Trophoblast cell (in vitro differentiated cells and primary cell): ENCODE data around the gene GPSM1.
"Not testable (repeated sequence)": the region's sequence is repeated elsewhere in the genome, so short reads cannot be mapped to it uniquely, and the experiment has no call there.

Experiments
- DNase-seq, 2 donors: peaks; one replicate each; pipeline ENCODE4 v3.0.0-alpha.2; 2016
- H2AFZ ChIP-seq: 2 replicates; pipeline ENCODE4 v1.6.1; 2013; ENCODE audit warnings: low read length, moderate library complexity, mild to moderate bottlenecking; ENCODE audit not compliant: insufficient read depth, poor library complexity
- H2AK5ac ChIP-seq: 2 replicates; pipeline ENCODE4 v1.6.1; 2013; ENCODE audit warnings: mild to moderate bottlenecking, low read length
- H2BK120ac ChIP-seq: 2 replicates; pipeline ENCODE4 v1.6.1; 2013; ENCODE audit warnings: low read length, mild to moderate bottlenecking, moderate library complexity; ENCODE audit not compliant: insufficient read depth, poor library complexity
- H2BK12ac ChIP-seq: 2 replicates; pipeline ENCODE4 v1.6.1; 2013; ENCODE audit warnings: mild to moderate bottlenecking, low read length, moderate library complexity
- H2BK5ac ChIP-seq: 2 replicates; pipeline ENCODE4 v1.6.1; 2013; ENCODE audit warnings: low read length, low read depth, moderate library complexity, mild to moderate bottlenecking; ENCODE audit not compliant: poor library complexity
- H3K14ac ChIP-seq: 2 replicates; pipeline ENCODE4 v1.6.1; 2013; ENCODE audit warnings: mild to moderate bottlenecking, low read length
- H3K18ac ChIP-seq: 2 replicates; pipeline ENCODE4 v1.6.1; 2013; ENCODE audit warnings: mild to moderate bottlenecking, low read length
- H3K23ac ChIP-seq: 2 replicates; pipeline ENCODE4 v1.6.1; 2013; ENCODE audit warnings: low read length
- H3K27ac ChIP-seq: 2 replicates; pipeline ENCODE4 v1.5.1; 2013; ENCODE audit warnings: low read depth, mild to moderate bottlenecking, inconsistent platforms, low read length, moderate library complexity
- H3K27me3 ChIP-seq: 2 replicates; pipeline ENCODE4 v1.6.1; 2013; ENCODE audit warnings: inconsistent platforms, mild to moderate bottlenecking, low read length, moderate library complexity; ENCODE audit not compliant: insufficient read depth
- H3K36me3 ChIP-seq, 2 experiments: 1 replicate in 1 of 2; 2 replicates in 1 of 2; pipeline ENCODE4 v1.6.1; 2013; ENCODE audit warnings: low read length in 2 of 2, mild to moderate bottlenecking in 2 of 2, moderate library complexity in 1 of 2; ENCODE audit not compliant: insufficient read depth in 2 of 2, control insufficient read depth in 1 of 2
- H3K4ac ChIP-seq: 2 replicates; pipeline ENCODE4 v1.6.1; 2013; ENCODE audit warnings: low read depth, mild to moderate bottlenecking, low read length, moderate library complexity
- H3K4me1 ChIP-seq, 2 experiments: 1 replicate in 1 of 2; 2 replicates in 1 of 2; pipeline ENCODE4 v1.6.1; 2013; ENCODE audit warnings: low read length in 2 of 2, mild to moderate bottlenecking in 2 of 2, moderate library complexity in 1 of 2; ENCODE audit not compliant: insufficient read depth in 2 of 2, control insufficient read depth in 1 of 2
- H3K4me2 ChIP-seq: 2 replicates; pipeline ENCODE4 v1.6.1; 2013; ENCODE audit warnings: inconsistent platforms, mild to moderate bottlenecking, low read length, moderate library complexity
- H3K4me3 ChIP-seq: 2 replicates; pipeline ENCODE4 v1.5.1; 2013; ENCODE audit warnings: mild to moderate bottlenecking, low read depth, low read length, inconsistent platforms
- H3K79me1 ChIP-seq: one replicate; pipeline ENCODE4 v1.6.1; 2013; ENCODE audit warnings: low read length
- H3K79me2 ChIP-seq: 2 replicates; pipeline ENCODE4 v1.6.1; 2013; ENCODE audit warnings: low read length, mild to moderate bottlenecking; ENCODE audit not compliant: control insufficient read depth, insufficient read depth, poor library complexity
- H3K9ac ChIP-seq: 2 replicates; pipeline ENCODE4 v1.6.1; 2013; ENCODE audit warnings: mild to moderate bottlenecking, low read length
- H3K9me3 ChIP-seq: 2 replicates; pipeline ENCODE4 v1.6.1; 2013; ENCODE audit warnings: low read depth, mild to moderate bottlenecking, control low read depth, inconsistent platforms, low read length; ENCODE audit not compliant: insufficient read depth
- H4K12ac ChIP-seq: 2 replicates; pipeline ENCODE4 v1.6.1; 2013; ENCODE audit warnings: low read depth, mild to moderate bottlenecking, low read length, moderate library complexity
- H4K8ac ChIP-seq: 2 replicates; pipeline ENCODE4 v1.6.1; 2013; ENCODE audit warnings: low read depth, mild to moderate bottlenecking, low read length, moderate library complexity
- H4K91ac ChIP-seq: one replicate; pipeline ENCODE4 v1.6.1; 2013; ENCODE audit warnings: low read depth, mild to moderate bottlenecking, low read length, moderate library complexity
- WGBS: extraction: QIAGEN DNeasy Blood & Tissue Kit; methylation state at CpG from one replicate; pipeline ENCODE4 v1.1.7; 2013; ENCODE audit warnings: missing lambda C conversion rate; ENCODE audit not compliant: insufficient read length, insufficient coverage; ENCODE audit errors: extremely low coverage; 5-methylcytosine and 5-hydroxymethylcytosine counted together

GPSM1 gene

GRCh38 chr9:136351252-136351800, 24.0 kb downstream of the GPSM1 start:
- no peak for DNase-seq
- Histone ChIP-seq H2BK5ac (no peak overlapping the region), H3K4ac (no peak overlapping the region), H3K27me3 (no peaks in the 10 kb centered on the region), H2AK5ac (no peak overlapping the region), H4K8ac (no peak overlapping the region), H3K4me2 (no peak overlapping the region), H3K18ac (no peak overlapping the region), H3K36me3 (peaks cover 5 to 10% of the 10 kb centered on the region in 2 experiments), H3K79me1 (no peaks in the 10 kb centered on the region), H3K4me3 (no peak overlapping the region), H3K14ac (no peak overlapping the region), H3K9ac (no peak overlapping the region), H4K91ac (no peak overlapping the region), H3K23ac (no peak overlapping the region), H2BK120ac (no peak overlapping the region), H3K27ac (no peak overlapping the region), H2AFZ (no peak overlapping the region), H3K4me1 (peaks cover under 1% of the 10 kb centered on the region in 2 experiments), H2BK12ac (no peak overlapping the region), H4K12ac (no peak overlapping the region), H3K79me2 (no peaks in the 10 kb centered on the region), H3K9me3 (no peaks in the 10 kb centered on the region)
- no CpG with 5 or more reads among the region's 11 CpGs for WGBS

- not testable (repeated sequence) for H4K91ac ChIP-seq, H3K4me2 ChIP-seq, H3K79me1 ChIP-seq, H3K27ac ChIP-seq, H3K79me2 ChIP-seq, H2BK120ac ChIP-seq, H2BK12ac ChIP-seq, H3K9ac ChIP-seq, H2BK5ac ChIP-seq, H2AFZ ChIP-seq, H3K4me3 ChIP-seq, H3K18ac ChIP-seq, H3K27me3 ChIP-seq, H3K4ac ChIP-seq, H3K4me1 ChIP-seq, H3K14ac ChIP-seq, H4K8ac ChIP-seq, H3K9me3 ChIP-seq, H2AK5ac ChIP-seq, H3K23ac ChIP-seq, H4K12ac ChIP-seq
- peak; percentile 65 to 87 for DNase-seq
- no CpG with 5 or more reads among the region's 24 CpGs for WGBS
- H3K36me3 ChIP-seq: peaks cover 10 to 16% of the 10 kb centered on the region in 2 experiments
Observed at GRCh38 chr9:136351868-136352267, 24.5 kb downstream of the GPSM1 start.

- no peak overlapping the region for H2BK12ac ChIP-seq
- WGBS: no CpG with 5 or more reads among the region's 16 CpGs
- H2AK5ac ChIP-seq: no peak overlapping the region
Observed at GRCh38 chr9:136352682-136353081, 25.3 kb downstream of the GPSM1 start.

GRCh38 chr9:136353088-136353487, 25.7 kb downstream of the GPSM1 start:
- Histone ChIP-seq H3K4ac (no peak overlapping the region), H4K12ac (no peak overlapping the region), H3K4me3 (peak overlapping the region; percentile 35), H4K8ac (no peak overlapping the region), H3K79me2 (no peaks in the 10 kb centered on the region), H3K27ac (no peak overlapping the region), H3K9me3 (no peaks in the 10 kb centered on the region), H3K9ac (no peak overlapping the region), H3K14ac (no peak overlapping the region), H2BK5ac (no peak overlapping the region), H3K27me3 (no peaks in the 10 kb centered on the region), H2BK12ac (no peak overlapping the region), H3K18ac (no peak overlapping the region), H3K23ac (no peak overlapping the region), H4K91ac (no peak overlapping the region), H2AK5ac (no peak overlapping the region), H3K4me1 (no peaks in the 10 kb centered on the region), H3K4me2 (no peak overlapping the region), H2AFZ (no peak overlapping the region), H3K79me1 (no peaks in the 10 kb centered on the region), H2BK120ac (no peak overlapping the region), H3K36me3 (peaks cover 22 to 28% of the 10 kb centered on the region in 2 experiments)
- no CpG with 5 or more reads among the region's 11 CpGs for WGBS
- DNase-seq: no peak

More at GRCh38 chr9:136352682-136353081, 25.3 kb downstream of the GPSM1 start:
- H2AFZ ChIP-seq: no peak overlapping the region
- no peak overlapping the region for H3K18ac ChIP-seq
- no peak overlapping the region for H2BK5ac ChIP-seq
- H3K79me2 ChIP-seq: no peaks in the 10 kb centered on the region
- no peaks in the 10 kb centered on the region for H3K9me3 ChIP-seq
- H3K27me3 ChIP-seq: no peaks in the 10 kb centered on the region
- no peak overlapping the region for H4K12ac ChIP-seq
- no peak overlapping the region for H3K9ac ChIP-seq
- no peak overlapping the region for H3K4me2 ChIP-seq
- H3K79me1 ChIP-seq: no peaks in the 10 kb centered on the region
- DNase-seq: no peak
- H3K4ac ChIP-seq: no peak overlapping the region
- no peaks in the 10 kb centered on the region for H3K4me1 ChIP-seq
- H3K23ac ChIP-seq: no peak overlapping the region
- peaks cover 18 to 24% of the 10 kb centered on the region in 2 experiments for H3K36me3 ChIP-seq
- peak overlapping the region; percentile 35 for H3K4me3 ChIP-seq
- no peak overlapping the region for H4K8ac ChIP-seq
- no peak overlapping the region for H4K91ac ChIP-seq
- H3K14ac ChIP-seq: no peak overlapping the region
- H2BK120ac ChIP-seq: no peak overlapping the region
- H3K27ac ChIP-seq: no peak overlapping the region
